ENCODE data around the gene TP73.

DNA sequence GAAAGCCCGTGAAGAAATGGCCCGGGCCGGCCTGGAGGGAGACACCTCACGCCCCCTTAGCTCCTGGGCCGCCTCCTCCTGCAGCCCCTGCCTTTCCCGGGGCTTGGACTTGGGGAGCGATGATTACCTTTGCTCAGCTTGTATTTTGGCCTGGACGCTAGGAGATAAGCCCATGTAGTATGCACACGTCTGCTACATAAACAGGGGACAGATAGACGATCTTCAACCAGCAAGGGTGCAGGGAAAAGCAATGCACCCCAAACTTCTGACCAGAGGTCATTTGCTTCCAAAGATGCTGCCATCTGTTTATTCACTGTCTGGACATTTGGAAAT is 936 bp downstream of the TP73 start:
- TF ChIP-seq CTCF (IDR thresholded peaks at IDR 0.05) = no peak
- no peak for TF ChIP-seq POLR2A (IDR thresholded peaks at IDR 0.05)
